Neuron (in vitro differentiated cells): ENCODE data around the gene RSPH10B2.
"Not testable (repeated sequence)": the region's sequence is repeated elsewhere in the genome, so short reads cannot be mapped to it uniquely, and the experiment has no call there.

Source experiments
- H2AFZ ChIP-seq: one replicate; pipeline ENCODE4 v1.6.1; 2013; ENCODE audit warnings: low read depth, mild to moderate bottlenecking, inconsistent platforms, low read length, moderate library complexity
- H3K27me3 ChIP-seq: one replicate; pipeline ENCODE4 v1.6.1; 2013; ENCODE audit warnings: low read length; ENCODE audit not compliant: insufficient read depth
- H3K36me3 ChIP-seq: one replicate; pipeline ENCODE4 v1.6.1; 2013; ENCODE audit warnings: low read length; ENCODE audit not compliant: insufficient read depth
- H3K4me1 ChIP-seq: one replicate; pipeline ENCODE4 v1.6.1; 2013; ENCODE audit warnings: low read length; ENCODE audit not compliant: insufficient read depth
- H3K4me3 ChIP-seq: 2 replicates; pipeline ENCODE4 v1.5.1; 2013; ENCODE audit warnings: mild to moderate bottlenecking, low read length, moderate library complexity
- H3K9me3 ChIP-seq: one replicate; pipeline ENCODE4 v1.6.1; 2013; ENCODE audit warnings: low read length

Gene RSPH10B2

DNA sequence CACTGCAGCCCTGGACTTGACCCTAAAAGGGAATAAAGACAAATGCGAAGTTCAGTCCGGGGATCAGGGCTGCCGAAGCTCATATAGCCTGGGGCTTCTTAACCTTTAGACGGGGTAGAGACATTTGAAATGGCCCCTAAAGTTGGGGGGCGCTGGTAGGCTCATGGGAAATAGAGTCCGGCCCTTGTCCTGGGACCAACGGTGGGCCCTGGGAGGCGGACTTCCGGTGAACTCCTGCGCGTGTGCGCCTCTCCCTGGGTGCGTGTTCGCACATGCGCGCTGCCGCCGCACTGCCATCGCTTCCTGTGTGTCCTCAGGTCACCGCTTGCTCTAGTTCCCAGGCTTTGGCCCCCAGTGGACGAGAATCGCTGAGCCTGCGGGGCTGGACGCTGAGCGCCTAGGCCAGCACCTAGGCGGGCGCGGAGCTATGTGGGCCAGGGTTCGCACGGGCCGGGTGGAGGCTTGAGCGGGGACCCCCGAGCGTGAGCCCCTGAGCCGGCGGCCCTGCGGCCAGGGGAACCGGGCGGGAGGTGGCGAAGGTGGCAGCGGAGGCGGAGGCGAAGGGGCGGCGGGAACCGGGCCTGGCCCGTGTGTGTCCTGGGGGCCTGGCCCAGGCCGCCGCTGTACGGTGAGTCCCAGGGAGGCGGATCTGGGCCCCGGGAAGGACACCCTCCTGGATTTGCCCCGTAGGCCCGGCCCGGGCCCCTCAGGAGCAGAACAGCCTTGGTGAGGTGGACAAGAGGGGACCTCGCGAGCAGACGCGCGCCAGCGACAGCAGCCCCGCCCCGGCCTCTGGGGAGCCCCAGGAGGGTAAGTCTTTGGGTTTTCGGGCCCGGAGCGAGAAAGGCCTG, 24.2 kb upstream of the RSPH10B2 start:
- Histone ChIP-seq H3K9me3 (no peaks in the 10 kb centered on the region), H3K36me3 (peaks cover 17% of the 10 kb centered on the region), H3K27me3 (no peaks in the 10 kb centered on the region), H3K4me1 (peaks cover 6% of the 10 kb centered on the region), H2AFZ (peak overlapping the region; percentile 66), H3K4me3 (peak overlapping the region; percentile 81)

DNA sequence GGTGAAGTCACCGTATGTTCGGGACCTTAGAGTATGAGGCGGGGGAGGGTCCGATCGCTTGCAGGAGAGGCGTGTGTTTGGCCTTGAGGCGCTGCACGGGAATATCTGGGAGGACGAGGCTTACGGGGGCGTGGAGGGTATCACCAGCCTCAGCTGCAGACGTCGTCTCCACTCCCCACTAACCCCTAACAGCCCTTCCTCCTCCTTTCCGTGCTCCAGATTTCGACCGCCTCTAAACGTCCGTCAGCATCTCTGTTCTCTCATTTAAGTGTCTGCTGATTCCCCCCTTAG, 23.6 kb upstream of the RSPH10B2 start:
- peak overlapping the region; percentile 31 for H2AFZ ChIP-seq
- H3K27me3 ChIP-seq = no peaks in the 10 kb centered on the region
- H3K4me1 ChIP-seq = peaks cover 6% of the 10 kb centered on the region
- peaks cover 22% of the 10 kb centered on the region for H3K36me3 ChIP-seq
- H3K9me3 ChIP-seq = no peaks in the 10 kb centered on the region
- peak overlapping the region; percentile 81 for H3K4me3 ChIP-seq

DNA sequence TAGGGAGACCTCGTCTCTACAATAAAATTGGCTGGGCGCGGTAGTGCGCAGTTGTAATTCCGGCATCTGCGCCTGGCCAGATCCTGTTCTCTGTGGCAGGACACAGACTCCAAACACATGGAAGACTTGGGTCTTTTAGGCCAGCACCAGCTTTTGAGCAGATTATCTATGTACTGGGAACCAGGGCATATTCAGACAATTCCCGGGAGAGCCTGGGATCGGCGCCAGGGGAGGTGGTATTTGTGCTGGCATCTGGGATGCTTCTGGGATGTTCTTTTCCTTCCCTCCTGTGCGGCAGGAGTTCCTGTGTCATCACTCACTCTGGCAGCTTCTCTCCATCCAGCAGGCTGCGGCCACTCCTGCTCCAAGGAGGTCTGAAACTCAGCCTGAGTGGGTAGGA, 15.5 kb upstream of the RSPH10B2 start:
- H3K4me3 ChIP-seq, H3K27me3 ChIP-seq, H3K4me1 ChIP-seq, H2AFZ ChIP-seq, H3K9me3 ChIP-seq: not testable (repeated sequence)
- H3K36me3 ChIP-seq = peaks cover 41% of the 10 kb centered on the region

DNA sequence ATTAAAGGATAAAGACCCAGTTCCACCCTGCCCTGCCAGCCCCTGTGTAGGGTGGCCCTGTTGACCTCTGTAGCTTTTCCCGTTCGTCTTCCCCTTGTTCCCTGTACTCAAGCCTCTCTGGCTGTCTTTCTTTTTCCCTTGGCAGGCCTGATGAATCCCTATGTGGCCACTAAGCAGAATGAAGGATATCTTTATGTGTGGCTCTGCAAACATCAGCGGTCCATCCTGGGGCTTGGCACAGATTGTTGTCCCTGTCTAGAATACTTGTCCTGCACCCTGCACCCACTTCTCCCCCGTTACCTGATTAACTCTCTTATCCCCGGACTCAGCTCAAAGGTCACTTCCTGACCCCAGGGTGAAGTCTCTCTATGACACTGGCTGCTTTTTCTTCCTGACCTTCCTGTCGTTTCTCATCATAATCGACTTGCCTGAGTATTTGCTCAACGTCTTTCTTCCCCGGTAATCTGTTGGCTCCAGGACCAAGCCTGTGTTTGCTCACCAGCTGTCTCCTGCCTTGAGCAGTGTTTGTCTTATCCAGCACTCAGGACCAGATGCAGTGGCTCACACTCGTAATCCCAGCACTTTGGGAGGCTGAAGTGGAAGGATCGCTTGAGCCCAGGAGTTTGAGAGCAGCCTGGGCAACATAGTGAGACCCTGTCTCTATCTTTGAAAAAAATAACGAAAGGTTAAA, 9.3 kb upstream of the RSPH10B2 start:
- not testable (repeated sequence) for H3K9me3 ChIP-seq, H3K36me3 ChIP-seq, H3K4me3 ChIP-seq, H3K27me3 ChIP-seq, H2AFZ ChIP-seq, H3K4me1 ChIP-seq

DNA sequence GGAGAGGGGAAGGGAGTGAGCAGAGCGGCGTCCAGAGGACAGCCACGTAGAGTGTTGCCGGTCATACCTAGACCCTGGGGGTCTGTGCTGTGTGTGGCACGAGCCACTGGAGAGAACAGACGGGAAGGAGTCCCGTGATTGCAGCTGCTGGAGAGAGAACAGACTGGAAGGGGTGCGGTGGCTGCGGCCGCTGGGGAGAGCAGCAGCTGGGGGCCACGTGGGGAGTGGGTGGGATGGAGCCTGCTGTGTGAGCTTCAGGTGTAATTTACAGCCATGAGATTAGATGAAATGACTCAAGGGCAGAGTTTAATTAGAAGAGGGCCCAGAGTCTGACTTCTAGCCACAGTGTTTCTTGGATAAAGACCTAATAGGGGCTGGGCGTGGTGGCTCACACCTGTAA, 4.6 kb upstream of the RSPH10B2 start:
- not testable (repeated sequence) for H3K36me3 ChIP-seq, H2AFZ ChIP-seq, H3K27me3 ChIP-seq, H3K4me1 ChIP-seq, H3K4me3 ChIP-seq, H3K9me3 ChIP-seq

DNA sequence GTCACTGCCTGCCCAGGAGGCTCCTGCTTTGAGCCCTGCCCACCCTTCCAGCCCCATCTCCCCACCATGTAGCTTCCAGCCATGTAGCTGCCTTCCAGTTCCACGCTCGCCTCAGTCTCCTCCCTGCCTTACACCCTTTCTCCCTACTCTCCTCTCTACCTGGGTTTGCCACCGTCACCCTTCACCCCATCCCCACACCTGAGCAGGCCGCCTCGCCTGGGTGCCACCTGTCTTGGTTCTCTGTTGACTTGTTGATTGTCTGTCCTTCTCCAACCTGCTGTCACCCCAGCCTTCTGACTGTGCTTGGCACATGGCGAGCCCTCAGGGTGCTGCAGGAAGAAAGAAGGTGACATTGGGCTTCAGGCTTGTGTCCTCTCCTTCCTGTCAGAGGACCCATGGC, 3.7 kb upstream of the RSPH10B2 start:
- H3K4me3 ChIP-seq, H3K4me1 ChIP-seq, H3K27me3 ChIP-seq, H2AFZ ChIP-seq, H3K9me3 ChIP-seq, H3K36me3 ChIP-seq: not testable (repeated sequence)

DNA sequence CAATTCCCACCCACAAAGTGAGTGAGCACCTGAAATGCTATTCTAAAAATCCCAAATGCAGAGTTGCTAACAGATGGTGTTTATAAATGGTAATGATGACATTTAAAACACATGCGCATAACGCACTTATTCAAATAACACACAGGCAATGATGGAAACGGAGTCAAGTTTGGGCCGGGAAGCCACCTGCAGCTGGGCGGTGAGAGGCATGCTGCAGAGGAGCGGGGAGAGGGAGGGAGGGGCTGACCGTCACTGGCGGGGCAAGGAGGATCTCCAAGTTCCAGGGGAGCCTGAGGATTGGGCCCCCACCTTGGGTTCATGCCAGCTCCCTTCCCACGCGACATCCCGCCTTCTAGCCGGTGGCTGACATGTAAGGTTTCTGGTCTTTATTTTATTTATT, 7.3 kb downstream of the RSPH10B2 start:
- not testable (repeated sequence) for H3K27me3 ChIP-seq, H2AFZ ChIP-seq, H3K4me3 ChIP-seq, H3K36me3 ChIP-seq, H3K4me1 ChIP-seq, H3K9me3 ChIP-seq

DNA sequence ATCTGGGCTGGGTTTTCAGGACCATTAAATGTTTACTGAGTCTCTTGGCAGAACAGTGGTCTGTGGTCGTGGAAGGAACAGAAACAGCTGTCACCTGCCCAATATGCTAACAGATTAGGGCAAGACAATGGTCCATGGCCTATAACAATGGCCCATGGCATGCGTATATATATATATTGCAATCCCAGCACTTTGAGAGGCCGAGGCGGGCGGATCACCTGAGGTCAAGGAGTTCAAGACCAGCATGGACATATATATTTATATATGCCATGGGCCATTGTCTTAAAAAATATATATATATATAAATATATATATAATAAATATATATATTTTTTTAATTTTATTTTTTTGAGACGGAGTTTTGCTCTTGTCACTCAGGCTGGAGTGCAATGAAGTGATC, 27.7 kb downstream of the RSPH10B2 start:
- not testable (repeated sequence) for H3K4me3 ChIP-seq, H3K9me3 ChIP-seq, H3K36me3 ChIP-seq, H3K4me1 ChIP-seq, H3K27me3 ChIP-seq, H2AFZ ChIP-seq

DNA sequence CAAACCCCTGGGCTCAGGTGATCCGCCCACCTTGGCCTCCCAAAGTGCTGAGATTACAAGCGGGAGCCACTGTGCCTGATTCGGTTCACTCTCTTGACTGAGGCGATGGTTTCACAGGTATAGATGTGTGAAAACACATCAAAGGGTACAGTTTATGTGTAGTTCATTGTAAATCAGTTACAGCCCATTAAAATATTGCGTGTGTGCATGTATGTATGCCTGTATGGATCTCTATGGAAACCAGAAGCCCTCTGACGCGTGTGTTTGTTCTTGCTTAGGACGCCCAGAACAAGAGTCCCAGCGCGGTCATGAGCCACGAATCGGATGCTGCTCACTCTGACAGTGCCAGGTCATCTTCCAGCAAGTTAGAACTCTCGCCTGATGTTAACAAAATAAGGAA, 35.5 kb downstream of the RSPH10B2 start:
- not testable (repeated sequence) for H3K4me1 ChIP-seq, H2AFZ ChIP-seq, H3K36me3 ChIP-seq, H3K27me3 ChIP-seq, H3K9me3 ChIP-seq, H3K4me3 ChIP-seq

DNA sequence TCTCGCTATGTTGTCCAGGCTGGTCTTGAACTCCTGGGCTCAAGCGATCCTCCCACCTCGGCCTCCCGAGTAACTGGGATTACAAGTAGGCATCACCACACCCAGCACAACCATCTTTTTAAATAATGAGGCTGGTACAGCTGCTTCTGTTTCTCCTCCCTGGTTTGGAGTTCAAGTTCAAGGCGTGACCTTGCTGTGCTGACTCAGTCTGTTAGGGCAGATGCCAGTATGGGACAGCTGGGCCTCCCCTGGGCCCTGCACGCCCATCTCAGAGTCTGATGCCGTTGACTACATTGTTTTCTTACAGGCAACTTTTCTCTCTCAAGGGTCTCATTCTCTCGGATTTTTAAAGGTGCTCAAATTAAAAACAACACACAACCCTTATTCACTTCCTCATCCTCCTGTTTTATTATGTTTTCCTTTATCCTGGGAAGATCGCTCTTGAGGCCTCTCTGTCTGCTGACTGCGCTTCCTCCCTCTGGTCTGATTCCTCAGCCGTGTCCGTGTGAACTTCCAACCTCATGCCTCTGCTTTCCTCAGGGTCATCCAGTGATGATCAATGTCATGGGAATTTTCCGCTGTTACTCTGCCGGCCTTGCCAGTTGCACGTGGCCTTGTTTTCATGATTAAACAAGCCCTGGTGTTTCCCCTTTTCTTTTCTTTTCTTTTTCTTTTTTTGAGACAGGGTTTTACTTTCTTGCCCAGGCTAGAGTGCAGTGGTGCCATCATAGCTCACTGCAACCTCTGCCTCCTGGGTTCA, 38.4 kb downstream of the RSPH10B2 start:
- not testable (repeated sequence) for H3K4me1 ChIP-seq

DNA sequence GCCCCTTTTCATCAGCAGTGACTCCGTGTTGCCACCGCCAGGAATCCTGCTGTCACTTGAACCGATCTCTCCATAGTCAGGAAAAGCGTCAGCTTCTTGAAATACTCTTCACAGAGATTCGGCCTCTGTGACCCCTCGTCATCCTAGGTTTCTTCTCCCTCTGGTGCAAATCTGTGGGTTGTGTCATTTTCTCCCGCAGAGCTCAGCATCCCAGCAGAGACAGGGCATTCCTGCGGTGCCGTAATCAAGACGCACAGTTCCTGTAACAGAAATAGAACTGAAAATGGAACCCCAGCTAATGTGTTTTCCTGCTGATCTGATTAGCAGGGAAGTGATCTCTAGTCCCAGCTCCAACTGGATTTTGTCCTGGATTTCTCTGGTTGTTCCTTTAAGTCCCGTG, 40.4 kb downstream of the RSPH10B2 start:
- not testable (repeated sequence) for H3K9me3 ChIP-seq, H3K27me3 ChIP-seq, H3K4me1 ChIP-seq, H2AFZ ChIP-seq, H3K4me3 ChIP-seq, H3K36me3 ChIP-seq

More for the DNA sequence above, 38.4 kb downstream of the RSPH10B2 start:
- not testable (repeated sequence) for H3K27me3 ChIP-seq, H3K4me3 ChIP-seq, H3K9me3 ChIP-seq, H3K36me3 ChIP-seq, H2AFZ ChIP-seq

DNA sequence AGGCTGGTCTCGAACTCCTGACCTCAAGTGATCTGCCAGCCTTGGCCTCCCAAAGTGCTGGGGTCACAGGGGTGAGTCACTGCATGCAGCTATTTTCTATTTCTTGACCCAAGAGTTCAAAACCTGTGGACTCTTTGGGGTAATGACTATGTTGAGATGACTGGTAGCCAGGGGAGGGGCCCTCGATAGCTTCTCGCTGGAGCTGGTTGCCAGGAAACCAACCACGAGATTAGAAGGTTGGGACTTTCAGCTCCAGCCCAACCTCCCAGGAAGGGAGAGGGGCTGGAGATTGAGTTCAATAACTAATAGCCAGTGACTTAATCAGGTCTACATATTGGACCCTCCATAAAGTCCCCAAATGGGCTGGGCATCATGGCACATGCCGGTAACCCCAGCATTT, 43.3 kb downstream of the RSPH10B2 start:
- H3K9me3 ChIP-seq, H2AFZ ChIP-seq, H3K27me3 ChIP-seq, H3K36me3 ChIP-seq, H3K4me3 ChIP-seq, H3K4me1 ChIP-seq: not testable (repeated sequence)

DNA sequence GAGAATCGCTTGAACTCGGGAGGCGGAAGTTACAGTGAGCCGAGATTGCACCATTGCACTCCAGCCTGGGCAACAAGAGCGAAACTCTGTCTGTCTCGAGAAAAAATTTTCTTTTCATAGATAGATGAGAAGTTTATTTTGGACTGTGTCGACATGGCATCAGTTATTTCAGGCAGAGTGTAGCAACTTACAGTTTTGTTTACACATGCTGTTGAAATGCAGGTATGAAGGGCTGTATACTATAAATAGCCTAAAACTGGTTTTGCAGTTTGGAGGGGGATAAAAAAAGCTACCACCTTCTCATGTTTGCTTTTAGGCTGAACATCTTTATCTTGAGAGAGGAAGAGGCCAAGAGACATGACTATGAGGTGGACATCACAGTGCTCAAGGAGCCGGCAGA, 44.1 kb downstream of the RSPH10B2 start:
- H3K9me3 ChIP-seq, H3K4me1 ChIP-seq, H3K36me3 ChIP-seq, H3K4me3 ChIP-seq, H2AFZ ChIP-seq, H3K27me3 ChIP-seq: not testable (repeated sequence)
